HepG2 (cell line): Measurements from ENCODE around the gene CTIF. TPM values are rescaled to one million over a fixed set of nuclear protein-coding genes. Genes with fewer than 3 reads are reported as not detected.

Source experiments
- ATAC-seq: fragments of 200-7000 bp; cut with Tn5 transposase; 3 replicates; pipeline ENCODE4 v1.9.1; 2020; ENCODE audit warnings: mild to moderate bottlenecking, moderate library complexity
- BruUV-seq: library from RNA; stranded (reverse); fragments of 400-500 nt; replicated peaks from 2 replicates; lab custom pipeline; 2021; lab: Mats Ljungman, UMichigan
- CTCF ChIA-PET: fragments of 300-600 bp; formaldehyde crosslinking; extraction: SDS; loops from one replicate; lab custom pipeline; 2021; ENCODE audit warnings: low total read pairs, inconsistent platforms, low intra/inter-chr PET ratio; lab: Yijun Ruan, JAX
- POLR2A ChIA-PET: fragments of 350-600 bp; sonication (Branson Sonifier 250); formaldehyde crosslinking; loops from one replicate; lab custom pipeline; 2020; ENCODE audit warnings: antibody characterized with exemption, inconsistent platforms; lab: Yijun Ruan, JAX
- DNase-seq: peaks from one replicate; pipeline ENCODE4 v3.0.0-alpha.2; 2015; ENCODE audit warnings: low spot score
- FAIRE-seq: peaks from 3 replicates; lab custom pipeline; 2011; peaks lifted over from hg19 to GRCh38; lab: Jason Lieb, UNC
- H2AFZ ChIP-seq: one replicate; pipeline ENCODE4 v1.6.1; 2011; ENCODE audit warnings: low read length, inconsistent platforms
- H3K27ac ChIP-seq: fragments of 300-600 bp; 3 replicates; pipeline ENCODE4 v1.8.0; 2011; ENCODE audit warnings: mixed run types, mild to moderate bottlenecking, mixed read lengths, low read length, inconsistent platforms; ENCODE audit not compliant: insufficient read depth; ENCODE audit errors: extremely low read length
- H3K27me3 ChIP-seq, 2 experiments: fragments of 200-600 bp in 1 of 2; 2 replicates in 1 of 2; 3 replicates in 1 of 2; pipeline versions ENCODE4 v1.6.0 to v1.8.0; 2011; ENCODE audit warnings: low read length in 2 of 2, mild to moderate bottlenecking in 2 of 2, moderate library complexity in 2 of 2, inconsistent platforms in 1 of 2; ENCODE audit not compliant: insufficient read depth in 2 of 2, control insufficient read depth in 1 of 2
- H3K36me3 ChIP-seq, 2 experiments: fragments of 200-600 bp in 1 of 2; replicated peaks in 1 of 2; 2 replicates in 1 of 2; 3 replicates in 1 of 2; pipeline versions ENCODE4 v1.5.1 to v1.8.0; 2011; ENCODE audit warnings: low read length in 2 of 2, inconsistent platforms in 1 of 2; ENCODE audit not compliant: insufficient read depth in 2 of 2, control insufficient read depth in 1 of 2
- H3K4me1 ChIP-seq: 2 replicates; pipeline ENCODE4 v1.5.1; 2012; ENCODE audit warnings: low read length, inconsistent platforms; ENCODE audit not compliant: insufficient read depth
- H3K4me2 ChIP-seq: 2 replicates; pipeline ENCODE4 v1.6.0; 2011; ENCODE audit warnings: low read depth, low read length, inconsistent platforms
- H3K4me3 ChIP-seq, 3 experiments: fragments of 200-600 bp in 1 of 3; sonication (generic), shearing (Covaris generic) in 1 of 3; replicated peaks in 1 of 3; 2 replicates each; pipeline ENCODE4 v1.5.1; 2011 to 2016; ENCODE audit warnings: low read length in 3 of 3, inconsistent platforms in 2 of 3, low read depth in 2 of 3, mild to moderate bottlenecking in 2 of 3, control low read depth in 1 of 3, mixed read lengths in 1 of 3; ENCODE audit not compliant: insufficient read depth in 1 of 3
- H3K79me2 ChIP-seq: one replicate; pipeline ENCODE4 v1.6.1; 2011; ENCODE audit warnings: low read length, inconsistent platforms; ENCODE audit not compliant: insufficient read depth
- H3K9ac ChIP-seq: 2 replicates; pipeline ENCODE4 v1.6.0; 2011; ENCODE audit warnings: mild to moderate bottlenecking, low read depth, low read length, inconsistent platforms; ENCODE audit not compliant: insufficient read depth
- H3K9me3 ChIP-seq: 2 replicates; pipeline ENCODE4 v1.5.1; 2012; ENCODE audit warnings: mild to moderate bottlenecking, low read length
- H4K20me1 ChIP-seq: 2 replicates; pipeline ENCODE4 v1.6.0; 2011; ENCODE audit warnings: inconsistent platforms, mild to moderate bottlenecking, low read length, moderate library complexity; ENCODE audit not compliant: insufficient read depth
- ATF6 ChIP-seq: sonication (generic); formaldehyde crosslinking; conservative IDR thresholded peaks from 2 replicates; pipeline ENCODE4 v1.4.0; 2020; ENCODE audit warnings: missing genetic modification reagents
- CBX1 ChIP-seq: IDR thresholded peaks from one replicate; pipeline ENCODE4 v1.6.1; 2016; ENCODE audit warnings: antibody characterized with exemption, low read depth
- CHD2 ChIP-seq: IDR thresholded peaks from 2 replicates; pipeline ENCODE4 v1.6.1; 2011; ENCODE audit warnings: low read depth, low read length, improper control_type of control experiment
- CTCF ChIP-seq: sonication (generic); formaldehyde crosslinking; IDR thresholded peaks from 2 replicates; pipeline ENCODE4 v1.5.0; 2020; ENCODE audit warnings: mild to moderate bottlenecking, missing genetic modification reagents, moderate library complexity
- GFI1 ChIP-seq: sonication (generic); formaldehyde crosslinking; IDR thresholded peaks from 2 replicates; pipeline ENCODE4 v1.5.0; 2020; ENCODE audit warnings: missing genetic modification reagents, mild to moderate bottlenecking, borderline replicate concordance
- IRF1 ChIP-seq: sonication (generic); formaldehyde crosslinking; IDR thresholded peaks from 2 replicates; pipeline ENCODE4 v1.4.0; 2020; ENCODE audit warnings: low read depth, mild to moderate bottlenecking, missing genetic modification reagents
- MED13 ChIP-seq: sonication (generic); formaldehyde crosslinking; IDR thresholded peaks from 2 replicates; pipeline ENCODE4 v1.5.0; 2020; ENCODE audit warnings: missing genetic modification reagents
- MTF2 ChIP-seq: sonication (generic); formaldehyde crosslinking; IDR thresholded peaks from 2 replicates; pipeline ENCODE4 v1.5.0; 2020; ENCODE audit warnings: missing genetic modification reagents, borderline replicate concordance
- MZF1 ChIP-seq: sonication (generic); formaldehyde crosslinking; IDR thresholded peaks from 2 replicates; pipeline ENCODE4 v1.8.1; 2023; ENCODE audit warnings: mild to moderate bottlenecking, missing genetic modification reagents, borderline replicate concordance
- NFE2L1 ChIP-seq: sonication (generic); formaldehyde crosslinking; IDR thresholded peaks from 2 replicates; pipeline ENCODE4 v1.4.0; 2020; ENCODE audit warnings: missing genetic modification reagents, mild to moderate bottlenecking, borderline replicate concordance
- NKX3-1 ChIP-seq: sonication (generic); formaldehyde crosslinking; IDR thresholded peaks from 2 replicates; pipeline ENCODE4 v1.5.0; 2020; ENCODE audit warnings: missing genetic modification reagents
- PCBP1 ChIP-seq: fragments of 200-400 bp; formaldehyde crosslinking; IDR thresholded peaks from 2 replicates; pipeline ENCODE4 v1.6.1; 2017; ENCODE audit warnings: mild to moderate bottlenecking, low read depth, low read length, borderline replicate concordance
- ZBTB3 ChIP-seq: sonication (generic); formaldehyde crosslinking; IDR thresholded peaks from 2 replicates; pipeline ENCODE4 v1.4.0; 2020; ENCODE audit warnings: low read depth, mild to moderate bottlenecking, moderate library complexity, missing genetic modification reagents, borderline replicate concordance
- ZNF383 ChIP-seq: sonication (generic); formaldehyde crosslinking; IDR thresholded peaks from 2 replicates; pipeline ENCODE4 v1.4.0; 2020; ENCODE audit warnings: missing genetic modification reagents, mild to moderate bottlenecking, borderline replicate concordance
- ZNF562 ChIP-seq: sonication (generic); formaldehyde crosslinking; IDR thresholded peaks from 2 replicates; pipeline ENCODE4 v1.8.0; 2022; ENCODE audit warnings: missing genetic modification reagents, borderline replicate concordance
- ZNF766 ChIP-seq: sonication (generic); formaldehyde crosslinking; IDR thresholded peaks from 2 replicates; pipeline ENCODE4 v1.5.0; 2020; ENCODE audit warnings: missing genetic modification reagents, borderline replicate concordance
- ZNF777 ChIP-seq: sonication (generic); formaldehyde crosslinking; IDR thresholded peaks from 2 replicates; pipeline ENCODE4 v1.4.0; 2020; ENCODE audit warnings: missing genetic modification reagents
- WGBS: methylation state at CpG from one replicate; pipeline ENCODE4 v1.1.6; 2017; ENCODE audit warnings: low lambda C conversion rate; 5-methylcytosine and 5-hydroxymethylcytosine counted together
- in situ Hi-C: cut with HindIII; loops from 2 replicates; pipeline ENCODE4 v1.10.0; 2017; ENCODE audit warnings: low pct_unique_long_range_greater_than_20kb; ENCODE audit not compliant: extremely low pct_ligation_motif_present
- intact Hi-C: fragments of 100-400 bp; cut with micrococcal nuclease; formaldehyde crosslinking; loops from one replicate; pipeline ENCODE4 v1.10.0; 2022; ENCODE audit not compliant: unreplicated experiment
- polyA plus RNA-seq, 8 experiments: library from polyadenylated mRNA; depleted of rRNA in 3 of 8; stranded (reverse) in 7 of 8; unstranded in 1 of 8; fragments of >200 nt; fragmentation: Illumina TruSeq in 4 of 8; extraction: Trizol in 4 of 8; gene quantifications; 2 replicates each; pipeline versions ENCODE4 v1.2.1 to v1.2.3, GENCODE V29; 2011 to 2016; ENCODE audit warnings: low read depth in 4 of 8, missing spikeins in 1 of 8, mixed read lengths in 1 of 8; ENCODE audit not compliant: insufficient read depth in 1 of 8
- total RNA-seq, 5 experiments: library from RNA; depleted of rRNA; stranded (reverse); fragments of >200 nt; fragmentation: Illumina TruSeq; extraction: Trizol; gene quantifications; 2 replicates each; pipeline ENCODE4 v1.2.3, GENCODE V29; 2016; ENCODE audit warnings: low read depth in 1 of 5
- TF ChIP-seq, protein P1 (sequence below): sonication (generic); formaldehyde crosslinking; IDR thresholded peaks from 2 replicates; pipeline ENCODE4 v1.4.0; 2020; ENCODE audit warnings: missing genetic modification reagents, low read depth, mild to moderate bottlenecking, borderline replicate concordance
- TF ChIP-seq, protein P2 (sequence below): sonication (generic); formaldehyde crosslinking; IDR thresholded peaks from 2 replicates; pipeline ENCODE4 v1.5.1; 2020; ENCODE audit warnings: mild to moderate bottlenecking, missing genetic modification reagents, borderline replicate concordance

The CTIF gene
- total and polyA plus RNA-seq, 2 of the 13 experiments (the other 11 are each of a cell fraction or from before 2014, with no cell fraction given) = 18.2 to 28.0 TPM

DNA sequence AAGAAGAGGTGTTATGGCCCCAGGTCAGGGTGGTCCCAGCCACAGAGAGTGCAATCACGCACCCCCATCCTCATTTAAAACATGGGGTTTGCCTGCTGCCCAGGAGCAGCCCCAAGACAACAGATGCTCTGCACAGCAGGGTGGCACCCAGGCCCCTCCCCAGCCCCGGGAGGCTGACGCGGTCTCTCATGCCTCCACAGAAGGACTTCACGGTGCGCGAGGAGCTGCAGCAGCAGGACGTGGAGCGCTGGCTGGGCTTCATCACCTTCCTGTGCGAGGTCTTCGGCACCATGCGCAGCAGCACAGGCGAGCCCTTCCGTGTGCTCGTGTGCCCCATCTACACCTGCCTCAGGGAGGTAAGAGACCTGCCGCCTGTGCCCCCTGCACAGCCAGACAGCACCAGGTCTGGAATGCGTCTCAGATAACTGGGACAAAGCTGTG, 278.2 kb downstream of the CTIF start:
- no TSS peak for BruUV-seq
- ChIA-PET POLR2A (no interaction called here), CTCF (no interaction called here)
- H3K4me1 ChIP-seq = no peaks in the 10 kb centered on the region
- H2AFZ ChIP-seq = no peak overlapping the region
- H3K4me2 ChIP-seq = no peak overlapping the region
- DNase-seq (no peak), ATAC-seq (no peak), FAIRE-seq (no peak)
- H3K27me3 ChIP-seq = no peaks in the 10 kb centered on the region
- H3K27ac ChIP-seq = no peak overlapping the region
- in situ Hi-C loops (no loop called here), intact Hi-C loops (no loop called here)
- H3K36me3 ChIP-seq = peaks cover 15 to 33% of the 10 kb centered on the region in 2 experiments; a peak in 4 of 5 replicates
- no CpG with 5 or more reads among the region's 17 CpGs for WGBS
- H3K9ac ChIP-seq = no peak overlapping the region
- no peaks in the 10 kb centered on the region for H3K9me3 ChIP-seq
- no peaks in the 10 kb centered on the region for H3K79me2 ChIP-seq
- H3K4me3 ChIP-seq = no peak overlapping the region
- no peaks in the 10 kb centered on the region for H4K20me1 ChIP-seq
- TF ChIP-seq ZNF383 (CRISPR knock-in tag) (no peak), GFI1 (CRISPR knock-in tag) (no peak), NKX3-1 (CRISPR knock-in tag) (no peak), IRF1 (CRISPR knock-in tag) (no peak), MED13 (CRISPR knock-in tag) (no peak), ATF6 (CRISPR knock-in tag) (no peak), MTF2 (CRISPR knock-in tag) (no peak), ZNF777 (no peak), ZBTB3 (CRISPR knock-in tag) (no peak), MZF1 (CRISPR knock-in tag) (no peak), ZNF562 (no peak), ZNF766 (CRISPR knock-in tag) (no peak), CTCF (no peak), CHD2 (no peak), CBX1 (no peak), NFE2L1 (CRISPR knock-in tag) (no peak), PCBP1 (no peak)
- TF ChIP-seq, protein P1, sequence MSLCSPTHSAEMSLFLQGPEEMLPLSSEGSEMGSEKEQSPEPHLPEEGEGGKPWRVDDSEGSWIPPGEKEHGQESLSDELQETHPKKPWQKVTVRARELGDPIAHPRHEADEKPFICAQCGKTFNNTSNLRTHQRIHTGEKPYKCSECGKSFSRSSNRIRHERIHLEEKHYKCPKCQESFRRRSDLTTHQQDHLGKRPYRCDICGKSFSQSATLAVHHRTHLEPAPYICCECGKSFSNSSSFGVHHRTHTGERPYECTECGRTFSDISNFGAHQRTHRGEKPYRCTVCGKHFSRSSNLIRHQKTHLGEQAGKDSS (CRISPR knock-in tag) = no peak
- TF ChIP-seq, protein P2, sequence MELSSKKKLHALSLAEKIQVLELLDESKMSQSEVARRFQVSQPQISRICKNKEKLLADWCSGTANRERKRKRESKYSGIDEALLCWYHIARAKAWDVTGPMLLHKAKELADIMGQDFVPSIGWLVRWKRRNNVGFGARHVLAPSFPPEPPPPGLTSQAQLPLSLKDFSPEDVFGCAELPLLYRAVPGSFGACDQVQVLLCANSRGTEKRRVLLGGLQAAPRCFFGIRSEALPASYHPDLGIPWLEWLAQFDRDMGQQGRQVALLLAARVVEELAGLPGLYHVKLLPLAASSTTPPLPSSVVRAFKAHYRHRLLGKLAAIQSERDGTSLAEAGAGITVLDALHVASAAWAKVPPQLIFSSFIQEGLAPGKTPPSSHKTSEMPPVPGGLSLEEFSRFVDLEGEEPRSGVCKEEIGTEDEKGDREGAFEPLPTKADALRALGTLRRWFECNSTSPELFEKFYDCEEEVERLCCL (CRISPR knock-in tag) = no peak
